Testis (tissue), 3 donors: ENCODE measurements around the gene SLC25A3. TPM values are rescaled to one million over a fixed set of nuclear protein-coding genes. Genes with fewer than 3 reads are reported as not detected.

Experiments used
- DNase-seq: peaks from one replicate; pipeline ENCODE4 v3.0.0-alpha.2; 2019
- H3K27ac ChIP-seq, 2 donors: fragments of 200-600 bp; sonication (generic); one replicate each; pipeline ENCODE4 v1.5.1; 2019
- H3K27me3 ChIP-seq: fragments of 200-600 bp; sonication (generic); one replicate; pipeline ENCODE4 v1.5.1; 2019
- H3K36me3 ChIP-seq: fragments of 200-600 bp; sonication (generic); one replicate; pipeline ENCODE4 v1.5.1; 2017; ENCODE audit warnings: low read depth; ENCODE audit errors: missing control alignments
- H3K4me1 ChIP-seq: fragments of 200-600 bp; sonication (generic); one replicate; pipeline ENCODE4 v1.5.1; 2019
- H3K4me3 ChIP-seq, 2 donors: fragments of 200-600 bp; sonication (generic); one replicate each; pipeline ENCODE4 v1.5.1; 2017 to 2019
- H3K9me3 ChIP-seq: fragments of 200-600 bp; sonication (generic); one replicate; pipeline ENCODE4 v1.5.1; 2017
- POLR2A ChIP-seq: fragments of 450-650 bp; IDR thresholded peaks from one replicate; pipeline ENCODE4 v1.6.1; 2017; ENCODE audit warnings: antibody characterized with exemption, mild to moderate bottlenecking, moderate library complexity
- WGBS, 2 donors: methylation state at CpG; one replicate each; pipeline ENCODE4 v1.1.5; 2018; 5-methylcytosine and 5-hydroxymethylcytosine counted together
- intact Hi-C: fragments of 100-400 bp; cut with DNase I; formaldehyde crosslinking; loops from one replicate; pipeline ENCODE4 v1.15.1; 2023; ENCODE audit warnings: low total_unique reads
- polyA plus RNA-seq: library from polyadenylated mRNA; stranded (reverse); fragments of 350-450 nt; fragmentation: Illumina TruSeq; extraction: RNeasy Lipid Tissue Mini Kit (QIAGEN cat#74804); gene quantifications from one replicate; pipeline ENCODE4 v1.2.3, GENCODE V29; 2014; ENCODE audit warnings: low read depth, low replicate concordance; ENCODE audit not compliant: insufficient read depth
- small RNA-seq, 2 donors: library from RNA; depleted of rRNA; stranded (forward); fragments of <200 nt; gene quantifications; one replicate each; pipeline ENCODE3, GENCODE V24; 2016
- total RNA-seq, 2 donors: library from RNA; depleted of rRNA; stranded (reverse); fragments of >200 nt; gene quantifications; one replicate each; pipeline ENCODE4 v1.2.3, GENCODE V29; 2016
- TF ChIP-seq, protein P1 (sequence below), 3 experiments: fragments of 450-650 bp in 2 of 3; fragments of 200-600 bp in 1 of 3; sonication (generic) in 1 of 3; IDR thresholded peaks; one replicate each; pipeline ENCODE4 v1.5.1; 2016 to 2019; ENCODE audit warnings: antibody characterized with exemption in 3 of 3, mild to moderate bottlenecking in 2 of 3, moderate library complexity in 1 of 3

Gene SLC25A3
- total and polyA plus RNA-seq, 3 donors from 2014 or later, result 202 to 273 (median 251) TPM

DNA sequence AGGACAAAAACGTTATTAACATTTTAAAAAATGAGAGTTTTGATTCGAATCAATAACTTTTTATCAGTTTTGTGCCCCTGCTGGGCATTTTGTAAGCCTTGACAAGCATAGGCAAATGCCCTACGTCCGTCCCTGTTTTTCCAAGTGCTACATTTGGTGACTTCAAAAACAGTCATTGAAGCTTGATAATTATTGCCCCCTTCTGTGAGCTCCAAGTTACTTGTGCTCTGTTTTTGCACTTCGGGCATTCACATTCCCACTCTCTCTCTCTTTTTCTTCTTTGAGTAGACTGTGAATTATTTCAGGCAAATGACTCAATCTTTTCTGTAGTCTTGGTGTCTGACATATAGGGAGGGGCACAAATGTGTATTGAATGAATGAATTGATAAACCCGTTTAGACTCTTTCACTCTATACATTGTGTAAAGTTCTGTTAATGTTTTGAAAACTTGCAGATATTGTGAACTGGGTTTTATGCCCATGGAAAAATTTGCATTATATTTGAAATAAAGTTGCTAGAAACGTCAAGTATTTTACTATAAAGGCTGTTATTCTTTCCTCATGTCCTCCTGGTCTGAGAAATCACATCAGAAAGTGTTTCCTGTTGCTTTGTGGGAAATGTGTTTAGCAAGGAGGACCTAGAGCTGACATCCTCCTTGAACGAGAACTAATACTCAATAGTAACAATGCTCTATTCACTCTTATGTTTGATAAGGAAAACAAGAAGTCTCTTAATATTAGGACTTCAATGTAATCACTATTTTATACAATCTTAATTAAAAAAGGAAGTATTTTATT, 53.0 kb downstream of the SLC25A3 start:
- H3K27ac ChIP-seq, result no peak overlapping the region
- no peaks in the 10 kb centered on the region for H3K27me3 ChIP-seq
- H3K4me1 ChIP-seq, result peaks cover 4% of the 10 kb centered on the region
- peak overlapping the region in 1 of 2 donors; percentile 90 for H3K4me3 ChIP-seq
- intact Hi-C loops, result no loop called here
- DNase-seq, result no peak
- TF ChIP-seq POLR2A, result no peak
- TF ChIP-seq, protein P1, sequence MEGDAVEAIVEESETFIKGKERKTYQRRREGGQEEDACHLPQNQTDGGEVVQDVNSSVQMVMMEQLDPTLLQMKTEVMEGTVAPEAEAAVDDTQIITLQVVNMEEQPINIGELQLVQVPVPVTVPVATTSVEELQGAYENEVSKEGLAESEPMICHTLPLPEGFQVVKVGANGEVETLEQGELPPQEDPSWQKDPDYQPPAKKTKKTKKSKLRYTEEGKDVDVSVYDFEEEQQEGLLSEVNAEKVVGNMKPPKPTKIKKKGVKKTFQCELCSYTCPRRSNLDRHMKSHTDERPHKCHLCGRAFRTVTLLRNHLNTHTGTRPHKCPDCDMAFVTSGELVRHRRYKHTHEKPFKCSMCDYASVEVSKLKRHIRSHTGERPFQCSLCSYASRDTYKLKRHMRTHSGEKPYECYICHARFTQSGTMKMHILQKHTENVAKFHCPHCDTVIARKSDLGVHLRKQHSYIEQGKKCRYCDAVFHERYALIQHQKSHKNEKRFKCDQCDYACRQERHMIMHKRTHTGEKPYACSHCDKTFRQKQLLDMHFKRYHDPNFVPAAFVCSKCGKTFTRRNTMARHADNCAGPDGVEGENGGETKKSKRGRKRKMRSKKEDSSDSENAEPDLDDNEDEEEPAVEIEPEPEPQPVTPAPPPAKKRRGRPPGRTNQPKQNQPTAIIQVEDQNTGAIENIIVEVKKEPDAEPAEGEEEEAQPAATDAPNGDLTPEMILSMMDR (IDR thresholded peaks at IDR 0.05), result no peak
- H3K9me3 ChIP-seq, result no peaks in the 10 kb centered on the region
- WGBS, 2 donors, result 5 to 9% methylated on average over 8 of the region's 8 CpGs
- no peaks in the 10 kb centered on the region for H3K36me3 ChIP-seq

DNA sequence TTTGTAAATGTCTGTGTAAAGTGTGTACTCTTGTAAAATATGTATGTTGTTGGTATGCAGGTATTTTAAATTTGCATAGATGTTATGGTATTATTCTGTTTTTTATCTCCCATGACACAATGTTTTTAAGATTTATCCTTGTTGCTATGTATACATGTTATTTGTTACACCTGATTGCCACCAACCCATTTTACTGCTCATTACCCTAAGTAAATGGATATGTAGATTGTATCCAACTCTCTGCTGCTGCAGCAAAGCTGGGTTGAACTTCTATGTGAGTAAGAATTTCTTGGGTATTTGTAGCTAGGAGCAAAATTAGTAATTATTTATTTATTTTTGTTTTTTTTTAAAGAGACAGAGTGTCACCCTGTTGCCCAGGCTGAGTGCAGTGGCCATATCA, 57.8 kb downstream of the SLC25A3 start:
- intact Hi-C loops, result no loop called here
- Histone ChIP-seq H3K36me3 (no peaks in the 10 kb centered on the region), H3K4me3 (no peak overlapping the region), H3K9me3 (no peaks in the 10 kb centered on the region), H3K27ac (no peak overlapping the region), H3K4me1 (no peaks in the 10 kb centered on the region), H3K27me3 (no peaks in the 10 kb centered on the region)
- no peak for DNase-seq
- TF ChIP-seq, protein P1 (IDR thresholded peaks at IDR 0.05), result no peak
- TF ChIP-seq POLR2A, result no peak

DNA sequence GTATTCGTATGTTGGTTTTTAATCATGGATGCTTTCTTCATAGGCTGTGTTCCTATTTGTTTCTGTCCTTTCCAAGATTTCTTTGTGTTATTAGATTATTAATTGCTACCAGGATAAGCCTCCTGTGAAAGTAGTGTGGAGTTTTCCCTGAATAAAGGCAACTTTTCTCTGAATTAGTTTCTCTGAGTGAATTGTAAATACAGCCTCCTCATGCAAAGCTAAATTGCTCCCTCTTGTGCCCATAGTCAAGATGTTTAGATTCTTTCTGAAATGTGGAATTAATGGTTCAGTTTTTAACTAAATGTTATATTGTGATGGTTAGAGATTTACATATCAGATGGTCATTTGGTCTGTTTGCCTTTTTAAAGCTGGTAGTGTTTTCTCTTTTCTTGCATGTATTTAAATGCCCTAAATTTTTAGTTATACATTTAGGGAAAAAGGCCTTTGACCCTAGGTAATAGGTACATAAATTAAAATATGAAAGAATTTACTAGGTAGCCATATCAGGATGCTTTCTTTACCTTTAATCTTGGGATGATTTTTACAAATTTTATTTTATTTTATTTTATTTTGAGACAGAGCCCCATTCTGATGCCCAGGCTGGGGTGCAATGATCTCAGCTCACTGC, 60.5 kb downstream of the SLC25A3 start:
- intact Hi-C loops, result no loop called here
- Histone ChIP-seq H3K4me3 (no peak overlapping the region), H3K36me3 (no peaks in the 10 kb centered on the region), H3K9me3 (no peaks in the 10 kb centered on the region), H3K27me3 (no peaks in the 10 kb centered on the region), H3K4me1 (no peaks in the 10 kb centered on the region), H3K27ac (no peak overlapping the region)
- TF ChIP-seq POLR2A, result no peak
- TF ChIP-seq, protein P1 (IDR thresholded peaks at IDR 0.05), result peak; percentile 17 to 39 (median 20)
- WGBS, 2 donors, result 81 to 91% methylated on average over 1 of the region's 1 CpG
- no peak for DNase-seq

Small RNA genes within 50 kb of the gene (small RNA-seq; reads per million reads assigned to genes)
- 39.1 to 45.7 reads per million in 2 donors for gene SNORA53

Other genes with a start within 250 kb of the SLC25A3 start
- 10 to 100 TPM; 76.5 to 77.1 TPM for gene TMPO, start 78.1 kb upstream of the SLC25A3 start, total RNA-seq
- 61.3 TPM for gene TMPO, start 78.1 kb upstream of the SLC25A3 start, polyA plus RNA-seq
- 1 to 10 TPM; 7.4 to 7.7 TPM for gene IKBIP, start 51.1 kb downstream of the SLC25A3 start, total RNA-seq
- gene IKBIP, start 51.1 kb downstream of the SLC25A3 start, polyA plus RNA-seq, result 3.7 TPM
- 10 to 100 TPM; 10.6 to 11.1 TPM for gene APAF1, start 51.6 kb downstream of the SLC25A3 start, total RNA-seq
- 5.8 TPM for gene APAF1, start 51.6 kb downstream of the SLC25A3 start, polyA plus RNA-seq